ENCODE results near the gene GRID2IP.

The GRID2IP gene

DNA sequence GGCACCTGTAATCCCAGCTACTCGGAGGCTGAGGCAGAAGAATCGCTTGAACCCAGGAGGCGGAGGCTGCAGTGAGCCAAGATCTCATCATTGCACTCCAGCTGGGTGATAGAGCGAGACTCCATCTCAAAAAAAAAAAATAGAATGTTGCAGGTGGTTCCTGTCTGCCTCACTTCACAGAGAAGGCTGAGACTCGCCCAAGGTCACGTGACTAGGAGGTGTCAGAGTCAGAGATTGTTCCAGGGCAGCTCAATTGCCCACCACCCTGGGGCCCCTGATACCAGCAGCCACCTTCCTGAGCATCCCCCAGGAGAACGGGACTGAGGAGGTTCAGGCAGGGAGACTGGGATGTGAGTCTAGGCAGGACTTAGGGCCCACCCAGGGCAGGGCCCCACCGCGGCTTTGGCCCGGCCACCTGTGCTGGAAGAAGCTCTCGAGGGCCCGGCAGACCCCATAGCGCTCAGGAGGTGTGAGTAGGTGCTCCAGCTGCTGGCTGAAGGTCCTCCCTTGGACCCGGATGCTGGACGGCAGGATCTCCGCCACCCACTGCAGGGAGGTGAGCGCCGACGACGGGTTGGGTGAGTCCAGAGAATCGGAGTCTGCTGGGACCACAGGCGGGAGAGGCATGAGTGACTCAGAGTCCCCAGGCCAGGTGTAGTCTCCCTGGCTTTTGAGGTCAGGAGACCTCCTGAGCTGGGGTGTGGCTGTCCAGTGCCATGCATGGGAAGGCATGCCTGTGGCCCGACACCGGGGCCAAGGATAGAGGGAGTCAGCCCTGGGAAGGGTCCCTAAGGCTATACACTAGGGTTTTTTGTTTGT lies 30.9 kb downstream of the GRID2IP start:
- H3K9me3 Mint-ChIP-seq: no peaks in the 10 kb centered on the region
- H3K27ac Mint-ChIP-seq: no peak overlapping the region
- peaks cover 0 to 3% of the 10 kb centered on the region in 2 donors for H3K27me3 Mint-ChIP-seq
- no peak for DNase-seq
- ATAC-seq (replicated peaks): peak in 1 of 2 donors; percentile 24
- peaks cover 11 to 19% of the 10 kb centered on the region in 2 donors for H3K4me1 Mint-ChIP-seq
- H3K36me3 Mint-ChIP-seq: no peaks in the 10 kb centered on the region
- H3K4me3 Mint-ChIP-seq: no peak overlapping the region

DNA sequence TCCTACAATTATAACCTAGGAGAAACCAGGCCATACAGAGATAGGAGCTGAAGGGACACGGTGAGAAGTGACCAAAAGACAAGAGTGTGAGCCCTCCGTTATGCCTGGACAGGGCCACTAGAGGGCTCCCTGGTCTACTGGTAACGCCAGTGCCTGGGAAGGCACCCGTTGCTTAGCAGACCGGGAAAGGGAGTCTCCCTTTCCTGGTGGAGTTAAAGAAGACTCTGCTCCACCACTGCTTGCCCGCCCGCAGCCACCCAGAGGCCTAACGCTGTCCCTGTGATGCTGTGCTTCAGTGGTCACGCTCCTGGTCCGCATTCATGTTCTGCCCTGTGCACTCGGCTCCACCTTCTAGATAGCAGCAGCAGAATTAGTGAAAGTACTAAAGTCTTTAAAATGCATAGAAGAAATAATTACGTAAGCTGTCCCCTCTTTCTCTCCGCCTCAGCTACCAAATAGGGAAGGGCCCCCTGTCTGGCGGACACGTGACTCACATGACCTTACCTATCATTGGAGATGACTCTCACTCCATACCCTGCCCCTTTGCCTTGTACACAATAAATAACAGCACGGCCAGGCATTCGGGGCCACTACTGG lies 34.8 kb downstream of the GRID2IP start:
- ATAC-seq (replicated peaks) (peak; percentile 85 to 93), DNase-seq (peak; percentile 58)
- Mint-ChIP-seq H3K36me3 (peaks cover 0 to 1% of the 10 kb centered on the region in 2 donors), H3K27me3 (no peaks in the 10 kb centered on the region), H3K9me3 (no peaks in the 10 kb centered on the region), H3K27ac (peak overlapping the region; percentile 43), H3K4me1 (peaks cover 11 to 19% of the 10 kb centered on the region in 2 donors), H3K4me3 (peak overlapping the region; percentile 73 to 86)

DNA sequence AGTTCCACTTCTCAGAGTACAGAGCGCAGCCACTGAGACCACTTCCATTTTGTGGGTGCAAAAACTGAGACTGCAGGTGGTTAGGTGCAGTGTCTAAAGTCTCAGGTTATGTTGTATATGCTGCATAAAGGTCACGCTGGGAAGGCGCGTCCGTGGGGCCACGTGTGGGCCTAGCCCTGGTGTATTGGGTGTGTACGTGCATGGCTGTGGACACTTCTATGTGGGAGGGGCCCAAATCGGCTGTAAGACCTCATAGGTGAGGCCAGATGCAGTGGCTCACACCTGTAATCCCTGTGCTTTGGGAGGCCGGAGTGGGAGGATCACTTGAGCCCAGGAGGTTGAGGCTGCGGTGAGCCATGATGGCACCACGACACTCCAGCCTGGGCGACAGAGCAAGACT lies 37.7 kb downstream of the GRID2IP start:
- H3K4me3 Mint-ChIP-seq: no peak overlapping the region
- H3K27ac Mint-ChIP-seq: no peak overlapping the region
- no peaks in the 10 kb centered on the region for H3K27me3 Mint-ChIP-seq
- no peaks in the 10 kb centered on the region for H3K9me3 Mint-ChIP-seq
- DNase-seq (no peak), ATAC-seq (replicated peaks) (no peak)
- peaks cover 0 to 1% of the 10 kb centered on the region in 2 donors for H3K36me3 Mint-ChIP-seq
- H3K4me1 Mint-ChIP-seq: peaks cover 6 to 12% of the 10 kb centered on the region in 2 donors

DNA sequence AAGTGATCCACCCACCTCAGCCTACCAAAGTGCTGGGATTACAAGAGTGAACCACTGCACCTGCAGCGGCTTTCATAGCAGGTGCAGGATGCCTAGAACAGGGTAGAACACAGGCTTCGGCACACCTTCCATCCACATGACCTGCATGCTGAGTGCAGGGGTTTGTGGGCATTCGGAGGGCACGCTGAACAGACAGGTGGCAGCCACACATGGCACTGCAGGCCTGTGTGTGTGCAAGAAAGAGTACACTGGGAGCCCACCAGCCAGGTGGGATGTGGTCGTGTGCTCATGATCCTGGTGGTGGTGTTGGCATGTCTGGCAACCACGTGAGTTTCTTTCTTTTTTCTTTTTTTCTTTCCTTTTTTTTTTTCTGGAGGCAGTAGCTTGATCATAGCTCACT lies 38.4 kb downstream of the GRID2IP start:
- no peak overlapping the region for H3K4me3 Mint-ChIP-seq
- peaks cover 6 to 12% of the 10 kb centered on the region in 2 donors for H3K4me1 Mint-ChIP-seq
- peaks cover 0 to 1% of the 10 kb centered on the region in 2 donors for H3K36me3 Mint-ChIP-seq
- DNase-seq (no peak), ATAC-seq (replicated peaks) (no peak)
- no peak overlapping the region for H3K27ac Mint-ChIP-seq
- H3K27me3 Mint-ChIP-seq: no peaks in the 10 kb centered on the region
- H3K9me3 Mint-ChIP-seq: no peaks in the 10 kb centered on the region

DNA sequence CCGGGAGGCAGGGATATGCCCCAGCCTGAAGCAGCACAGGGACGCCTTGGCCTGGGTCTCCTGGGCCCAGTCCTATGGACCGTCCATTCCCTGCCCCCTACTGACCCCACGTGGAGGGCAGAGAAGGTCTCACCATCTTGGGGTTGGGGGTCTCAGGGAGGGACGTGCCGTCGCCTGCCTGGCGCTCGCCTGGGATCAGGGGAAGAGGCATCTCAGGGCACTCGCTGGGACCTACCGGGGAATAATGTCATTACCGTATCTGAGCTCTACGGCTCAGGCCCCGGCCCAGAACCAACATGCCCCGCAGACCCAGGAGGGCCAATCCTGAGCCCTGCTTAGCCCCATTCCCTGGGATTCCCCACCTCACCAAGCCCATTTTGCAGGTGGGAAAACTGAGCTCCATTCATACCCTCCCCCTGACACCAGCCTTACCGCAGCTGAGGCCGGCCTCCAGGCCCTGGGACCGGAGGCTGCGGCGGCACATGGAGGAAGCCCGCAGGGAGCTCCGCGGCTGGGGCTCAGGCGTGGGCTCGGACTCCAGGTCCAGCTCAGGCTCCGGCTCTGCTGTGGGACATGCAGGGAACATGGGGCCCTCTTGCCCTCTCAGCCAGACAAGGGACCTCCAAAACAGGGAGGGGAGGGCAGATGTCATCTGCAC lies 40.7 kb downstream of the GRID2IP start:
- no peak for ATAC-seq (replicated peaks)
- Mint-ChIP-seq H3K4me3 (no peak overlapping the region), H3K27ac (no peak overlapping the region), H3K36me3 (peaks cover 5 to 6% of the 10 kb centered on the region in 2 donors), H3K9me3 (no peaks in the 10 kb centered on the region), H3K4me1 (peaks cover 0 to 1% of the 10 kb centered on the region in 2 donors), H3K27me3 (no peaks in the 10 kb centered on the region)
- DNase-seq: no peak

DNA sequence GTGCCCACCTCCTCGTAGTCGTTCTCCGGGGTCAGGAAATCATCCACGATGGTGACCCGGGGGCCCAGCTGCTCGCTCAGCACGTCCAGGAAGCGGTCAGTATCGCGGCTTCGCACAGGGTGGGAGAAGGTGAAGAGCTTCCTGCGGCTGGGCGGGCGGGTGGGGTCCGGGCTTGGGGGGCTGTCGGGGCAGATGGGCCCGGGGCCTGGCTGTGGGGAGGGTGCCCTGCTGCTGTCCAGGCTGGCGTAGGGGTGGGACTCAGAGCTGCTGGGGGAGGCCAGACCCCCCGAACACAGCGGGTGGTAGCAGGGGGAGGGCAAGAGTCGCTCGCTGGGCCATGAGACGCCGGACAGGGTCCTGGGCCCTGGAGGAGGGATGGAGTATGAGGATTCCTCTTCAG lies 42.3 kb downstream of the GRID2IP start:
- Mint-ChIP-seq H3K9me3 (no peaks in the 10 kb centered on the region), H3K4me3 (no peak overlapping the region), H3K27me3 (no peaks in the 10 kb centered on the region), H3K27ac (no peak overlapping the region), H3K36me3 (peaks cover 5 to 6% of the 10 kb centered on the region in 2 donors), H3K4me1 (peaks cover 6 to 13% of the 10 kb centered on the region in 2 donors)
- ATAC-seq (replicated peaks) (no peak), DNase-seq (no peak)

DNA sequence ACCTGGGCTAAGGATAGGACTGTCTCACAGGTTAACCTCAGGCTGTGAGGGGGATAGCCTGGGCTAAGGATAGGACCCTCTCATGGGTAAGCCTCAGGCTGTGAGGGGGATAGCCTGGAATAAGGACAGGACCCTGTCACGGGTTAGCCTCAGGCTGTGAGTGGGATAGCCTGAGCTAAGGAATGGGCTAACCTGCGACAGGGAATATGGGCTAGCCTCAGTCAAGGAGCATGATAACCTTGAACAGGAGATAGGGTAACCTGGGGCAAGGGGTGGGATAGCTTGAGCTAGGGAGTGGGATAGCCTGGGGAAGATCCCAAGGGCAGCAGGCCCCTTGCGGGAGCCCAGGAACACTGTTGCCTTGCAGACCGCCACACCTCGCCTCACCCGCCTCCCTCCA lies 42.7 kb downstream of the GRID2IP start:
- no peak for DNase-seq
- Mint-ChIP-seq H3K36me3 (peaks cover 5 to 6% of the 10 kb centered on the region in 2 donors), H3K27me3 (no peaks in the 10 kb centered on the region), H3K27ac (no peak overlapping the region), H3K9me3 (no peaks in the 10 kb centered on the region), H3K4me3 (no peak overlapping the region), H3K4me1 (peaks cover 6 to 13% of the 10 kb centered on the region in 2 donors)
- ATAC-seq (replicated peaks): no peak

DNA sequence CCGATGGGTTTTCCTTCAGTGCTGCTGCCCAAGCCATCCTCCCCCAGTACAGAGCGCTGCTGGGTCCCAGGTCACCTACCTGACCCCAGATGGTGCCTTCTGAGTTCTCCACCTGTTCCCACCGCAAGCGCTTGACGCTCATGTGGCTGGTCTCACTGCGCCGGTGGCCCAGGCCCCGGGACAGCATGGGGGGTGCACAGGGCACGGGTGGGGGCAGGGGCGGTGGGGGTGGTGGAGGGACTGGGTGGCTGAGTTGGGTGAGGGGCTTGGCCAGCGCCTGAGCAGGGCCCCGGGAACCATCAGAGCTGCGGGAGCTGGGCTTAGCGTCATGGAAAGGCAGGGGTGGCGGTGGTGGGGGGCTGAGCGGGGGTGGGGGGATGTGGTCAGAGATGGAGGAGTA lies 43.4 kb downstream of the GRID2IP start:
- Mint-ChIP-seq H3K36me3 (peaks cover 5 to 6% of the 10 kb centered on the region in 2 donors), H3K4me3 (no peak overlapping the region), H3K27ac (no peak overlapping the region), H3K4me1 (peaks cover 6 to 13% of the 10 kb centered on the region in 2 donors), H3K27me3 (no peaks in the 10 kb centered on the region), H3K9me3 (no peaks in the 10 kb centered on the region)
- DNase-seq: no peak
- ATAC-seq (replicated peaks): no peak

DNA sequence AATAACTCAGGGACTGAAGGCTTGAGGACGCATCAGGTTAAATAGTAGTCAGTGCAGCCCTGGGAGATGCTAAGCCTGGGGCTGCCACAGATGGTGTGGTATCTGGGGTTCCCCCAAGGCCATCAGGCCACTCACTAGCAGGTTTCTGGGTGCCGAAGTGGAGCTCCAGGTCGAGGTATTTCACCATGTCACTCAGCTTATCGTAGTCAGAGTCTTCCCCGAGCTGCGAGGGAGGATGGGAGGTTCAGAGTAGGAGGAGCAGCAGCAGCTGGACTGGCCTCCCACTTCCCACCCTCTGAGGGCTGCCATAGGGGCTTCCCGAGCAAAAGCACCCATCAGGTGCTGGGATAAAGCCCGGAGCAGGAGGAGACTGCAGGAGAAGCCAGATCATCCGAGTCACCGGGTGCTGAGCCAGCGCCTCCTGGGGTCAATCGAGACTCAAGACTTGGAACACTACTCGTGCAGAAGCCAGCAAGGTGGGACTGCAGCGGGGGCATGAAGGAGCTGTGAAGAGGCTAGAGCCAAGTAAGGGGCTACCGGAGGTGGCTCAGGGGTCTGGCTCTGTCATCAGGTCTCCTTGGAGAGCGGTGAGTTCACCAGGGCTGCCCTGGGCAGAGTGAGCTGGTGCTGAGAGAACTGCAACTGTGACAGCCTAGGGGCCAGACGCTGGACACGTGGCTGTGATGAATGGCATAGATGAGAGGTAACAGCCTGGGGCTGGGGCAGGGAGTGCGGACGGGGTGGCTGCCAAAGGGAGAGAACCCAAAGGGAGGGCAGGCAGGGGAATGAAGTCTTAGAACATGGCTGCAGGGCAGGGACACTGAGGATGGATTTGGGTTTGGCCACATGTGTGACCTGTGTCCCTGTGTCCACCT lies 45.3 kb downstream of the GRID2IP start:
- no peaks in the 10 kb centered on the region for H3K9me3 Mint-ChIP-seq
- no peak for DNase-seq

DNA sequence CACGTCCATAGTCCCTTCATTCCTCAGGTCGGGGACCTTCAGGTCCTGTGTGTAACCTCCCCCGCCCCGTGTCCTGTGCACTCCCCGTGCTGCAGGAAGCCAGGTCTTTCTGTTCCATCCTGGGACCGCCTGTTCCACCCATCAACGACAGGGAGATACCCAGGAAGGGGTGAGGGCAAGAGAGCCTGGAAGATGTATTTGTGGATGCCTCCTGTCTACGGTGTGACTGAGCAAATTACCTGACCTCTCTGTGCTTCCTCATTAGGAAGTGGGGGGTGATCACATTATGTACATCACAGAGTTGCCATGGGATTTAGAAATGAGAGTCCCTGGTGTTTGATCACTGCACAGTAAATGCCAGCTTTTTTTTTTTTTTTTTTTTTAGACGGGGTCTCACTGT lies 46.3 kb downstream of the GRID2IP start:
- no peaks in the 10 kb centered on the region for H3K9me3 Mint-ChIP-seq
- H3K27ac Mint-ChIP-seq: peak overlapping the region; percentile 25
- H3K4me3 Mint-ChIP-seq: peak overlapping the region; percentile 97 to 98
- ATAC-seq (replicated peaks) (no peak), DNase-seq (no peak)
- peaks cover 4 to 6% of the 10 kb centered on the region in 2 donors for H3K36me3 Mint-ChIP-seq
- peaks cover 6 to 13% of the 10 kb centered on the region in 2 donors for H3K4me1 Mint-ChIP-seq
- no peaks in the 10 kb centered on the region for H3K27me3 Mint-ChIP-seq

More for the DNA sequence above, 45.3 kb downstream of the GRID2IP start:
- Mint-ChIP-seq H3K27ac (peak overlapping the region; percentile 42), H3K36me3 (peaks cover 4 to 6% of the 10 kb centered on the region in 2 donors), H3K27me3 (no peaks in the 10 kb centered on the region), H3K4me1 (peaks cover 6 to 13% of the 10 kb centered on the region in 2 donors), H3K4me3 (no peak overlapping the region)
- no peak for ATAC-seq (replicated peaks)

DNA sequence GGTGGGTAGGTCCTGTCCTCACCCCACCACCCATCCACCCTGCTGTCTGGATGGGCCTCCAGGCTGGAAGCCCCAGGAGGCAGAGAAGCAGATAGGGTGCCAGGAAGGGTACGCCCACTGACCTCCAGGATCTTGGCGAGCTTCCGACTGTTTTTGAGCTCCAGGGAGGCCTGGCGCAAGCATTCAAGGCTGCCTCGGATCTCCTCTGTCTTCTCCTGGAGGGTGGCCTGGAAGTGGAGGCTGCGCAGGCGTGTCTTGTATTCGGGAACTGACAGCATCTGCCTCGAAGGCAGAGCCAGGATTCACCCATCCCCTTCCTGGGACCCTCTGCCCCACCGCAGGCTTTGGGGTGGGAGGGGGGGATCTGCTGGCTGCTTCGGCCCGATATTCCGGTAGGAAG lies 48.4 kb downstream of the GRID2IP start:
- Mint-ChIP-seq H3K27me3 (no peaks in the 10 kb centered on the region), H3K4me3 (no peak overlapping the region), H3K9me3 (no peaks in the 10 kb centered on the region), H3K27ac (no peak overlapping the region), H3K36me3 (peaks cover 4 to 6% of the 10 kb centered on the region in 2 donors), H3K4me1 (peaks cover 6 to 13% of the 10 kb centered on the region in 2 donors)
- DNase-seq (no peak), ATAC-seq (replicated peaks) (no peak)

DNA sequence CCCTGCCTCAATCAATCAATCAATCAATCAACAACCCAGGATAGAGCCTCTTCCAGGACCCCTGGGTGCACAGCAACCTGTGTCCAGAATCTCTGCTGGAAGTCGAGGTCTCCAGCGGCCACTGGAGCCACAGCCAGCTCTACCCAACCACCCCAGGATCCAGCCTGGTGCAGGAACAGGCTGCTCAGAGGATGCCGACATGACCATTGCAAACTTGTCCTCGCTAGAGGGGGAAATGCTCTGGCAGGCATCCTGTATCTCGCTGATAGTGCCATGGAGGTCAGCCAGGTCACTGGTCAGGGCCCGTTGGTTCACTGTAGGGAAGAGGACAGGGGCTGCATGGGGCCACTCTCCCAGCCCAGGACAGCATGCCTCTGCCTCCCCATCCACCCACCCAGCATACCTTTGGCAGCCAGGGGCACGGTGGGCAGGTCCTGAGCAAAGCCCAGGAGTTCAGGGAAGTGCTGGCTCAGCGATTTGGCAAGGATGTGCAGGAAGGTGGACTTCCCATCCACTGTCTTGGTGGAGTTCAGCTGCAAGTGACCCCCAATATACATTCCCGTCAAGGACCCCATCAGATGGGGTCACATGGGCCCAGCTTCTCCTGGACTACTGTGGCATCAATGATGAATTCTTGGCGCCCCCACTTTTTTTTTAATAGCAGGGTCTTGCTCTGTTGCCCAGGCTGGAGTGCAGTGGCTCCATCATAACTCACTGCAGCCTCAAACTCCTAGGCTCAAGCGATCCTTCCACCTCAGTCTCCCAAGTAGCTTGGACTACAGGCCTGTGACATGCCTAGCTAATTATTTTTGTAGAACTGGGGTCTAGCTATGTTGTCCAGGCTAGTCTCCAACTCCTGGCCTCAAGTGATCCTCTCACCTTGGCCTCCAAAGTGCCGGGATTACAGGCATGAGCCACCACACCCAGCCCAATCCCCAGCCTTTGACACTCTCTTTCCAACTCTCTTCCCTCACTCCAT lies 49.4 kb downstream of the GRID2IP start:
- Mint-ChIP-seq H3K9me3 (no peaks in the 10 kb centered on the region), H3K36me3 (peaks cover 1 to 2% of the 10 kb centered on the region in 2 donors), H3K4me1 (peaks cover 6 to 13% of the 10 kb centered on the region in 2 donors), H3K27me3 (no peaks in the 10 kb centered on the region), H3K27ac (no peak overlapping the region), H3K4me3 (no peak overlapping the region)
- DNase-seq (no peak), ATAC-seq (replicated peaks) (no peak)

DNA sequence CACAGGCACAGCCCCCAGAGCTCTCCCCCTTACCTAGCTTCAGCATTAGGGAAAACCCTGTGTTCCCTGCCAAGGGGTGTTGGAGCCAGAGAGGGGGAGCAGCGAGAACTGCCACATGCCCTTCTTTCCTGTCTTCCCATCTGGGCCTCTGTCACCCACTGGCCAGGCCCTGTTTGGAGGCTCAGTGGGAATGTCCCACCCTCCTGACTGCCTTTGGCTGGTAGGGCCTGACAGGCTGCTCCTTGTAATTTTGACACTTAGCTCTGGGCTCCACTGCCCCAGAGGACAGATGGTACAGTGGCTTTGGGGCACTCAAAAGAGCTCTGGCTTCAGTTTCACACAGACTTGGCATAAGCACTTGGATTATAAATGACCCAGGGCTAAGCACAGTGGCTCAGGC lies 50.6 kb downstream of the GRID2IP start:
- Mint-ChIP-seq H3K4me3 (no peak overlapping the region), H3K4me1 (peaks cover 5 to 13% of the 10 kb centered on the region in 2 donors), H3K36me3 (no peaks in the 10 kb centered on the region), H3K27ac (no peak overlapping the region), H3K27me3 (no peaks in the 10 kb centered on the region), H3K9me3 (no peaks in the 10 kb centered on the region)
- ATAC-seq (replicated peaks) (no peak), DNase-seq (no peak)
